Uterus (tissue), 4 donors: Measurements from ENCODE around the gene CCN5. TPM values are rescaled to one million over a fixed set of nuclear protein-coding genes. Genes with fewer than 3 reads are reported as not detected.

Experiments used
- DNase-seq, 2 donors: peaks; one replicate each; pipeline ENCODE4 v3.0.0-alpha.2; 2019 to 2020
- H3K27ac ChIP-seq, 2 donors: fragments of 200-600 bp; sonication (generic); 1 replicate in 1 of 2; 2 replicates in 1 of 2; pipeline ENCODE4 v1.5.1; 2016 to 2018
- H3K27me3 ChIP-seq, 2 donors: fragments of 200-600 bp; sonication (generic); one replicate each; pipeline ENCODE4 v1.5.1; 2018 to 2019; ENCODE audit warnings: control low read depth in 1 of 2
- H3K36me3 ChIP-seq, 2 donors: fragments of 200-600 bp; sonication (generic); one replicate each; pipeline ENCODE4 v1.5.1; 2019; ENCODE audit warnings: control low read depth in 1 of 2
- H3K4me1 ChIP-seq, 2 donors: fragments of 200-600 bp; sonication (generic); one replicate each; pipeline ENCODE4 v1.5.1; 2018 to 2019; ENCODE audit warnings: control low read depth in 1 of 2
- H3K4me3 ChIP-seq, 2 donors: fragments of 200-600 bp; sonication (generic); 1 replicate in 1 of 2; 2 replicates in 1 of 2; pipeline ENCODE4 v1.5.1; 2018 to 2019; ENCODE audit warnings: mild to moderate bottlenecking in 1 of 2
- H3K9me3 ChIP-seq, 2 donors: fragments of 200-600 bp; sonication (generic); one replicate each; pipeline ENCODE4 v1.5.1; 2019; ENCODE audit warnings: control low read depth in 1 of 2
- POLR2A ChIP-seq, 2 donors: fragments of 450-650 bp; IDR thresholded peaks; one replicate each; pipeline ENCODE4 v1.6.1; 2016; ENCODE audit warnings: antibody characterized with exemption in 2 of 2, mild to moderate bottlenecking in 1 of 2, moderate library complexity in 1 of 2
- intact Hi-C: fragments of 100-400 bp; cut with DNase I; formaldehyde crosslinking; loops from one replicate; pipeline ENCODE4 v1.15.1; 2023; ENCODE audit warnings: low total_unique reads
- total RNA-seq, 4 donors: library from RNA; depleted of rRNA in 3 of 4; stranded (reverse); fragments of >200 nt in 3 of 4; gene quantifications; one replicate each; pipeline versions ENCODE4 v1.1.0 to v1.2.4, GENCODE V29; 2014 to 2023
- TF ChIP-seq, protein P1 (sequence below), 4 experiments: fragments of 200-600 bp in 2 of 4; fragments of 450-650 bp in 2 of 4; sonication (generic) in 2 of 4; IDR thresholded peaks; one replicate each; pipeline ENCODE4 v1.5.1; 2016 to 2019; ENCODE audit warnings: antibody characterized with exemption in 4 of 4, mild to moderate bottlenecking in 2 of 4, moderate library complexity in 1 of 4
- donor health status: DM: yes; HTN: yes; CAD: no.

CCN5 gene
- total RNA-seq, 4 donors from 2014 or later = 19.4 to 47.9 (median 29.7) TPM; not detected in 1

DNA sequence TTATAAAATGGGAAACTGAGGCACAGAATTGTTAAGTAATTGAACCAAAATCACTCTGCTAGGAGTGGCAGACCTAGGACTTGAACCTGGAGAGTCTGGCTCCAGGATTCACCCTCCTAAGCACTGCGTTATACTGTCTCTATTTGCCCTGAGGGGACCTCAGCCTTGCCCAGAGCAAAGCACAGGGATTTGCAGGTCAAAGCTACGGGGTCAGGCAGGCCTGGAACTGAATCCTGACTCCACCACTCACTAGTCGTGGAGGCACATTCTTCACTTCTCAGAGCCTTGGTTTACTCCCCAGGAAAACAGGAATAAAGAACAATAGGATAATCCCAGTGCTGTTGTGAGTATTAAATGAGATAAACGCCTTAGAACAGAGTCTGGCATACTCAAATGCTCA, 49.9 kb downstream of the CCN5 start:
- Histone ChIP-seq H3K27ac (no peak overlapping the region), H3K4me3 (no peak overlapping the region), H3K27me3 (no peaks in the 10 kb centered on the region), H3K9me3 (no peaks in the 10 kb centered on the region), H3K36me3 (no peaks in the 10 kb centered on the region), H3K4me1 (no peaks in the 10 kb centered on the region)
- intact Hi-C loops = no loop called here
- DNase-seq = no peak
- no peak for TF ChIP-seq POLR2A (IDR thresholded peaks at IDR 0.05)
- TF ChIP-seq, protein P1, sequence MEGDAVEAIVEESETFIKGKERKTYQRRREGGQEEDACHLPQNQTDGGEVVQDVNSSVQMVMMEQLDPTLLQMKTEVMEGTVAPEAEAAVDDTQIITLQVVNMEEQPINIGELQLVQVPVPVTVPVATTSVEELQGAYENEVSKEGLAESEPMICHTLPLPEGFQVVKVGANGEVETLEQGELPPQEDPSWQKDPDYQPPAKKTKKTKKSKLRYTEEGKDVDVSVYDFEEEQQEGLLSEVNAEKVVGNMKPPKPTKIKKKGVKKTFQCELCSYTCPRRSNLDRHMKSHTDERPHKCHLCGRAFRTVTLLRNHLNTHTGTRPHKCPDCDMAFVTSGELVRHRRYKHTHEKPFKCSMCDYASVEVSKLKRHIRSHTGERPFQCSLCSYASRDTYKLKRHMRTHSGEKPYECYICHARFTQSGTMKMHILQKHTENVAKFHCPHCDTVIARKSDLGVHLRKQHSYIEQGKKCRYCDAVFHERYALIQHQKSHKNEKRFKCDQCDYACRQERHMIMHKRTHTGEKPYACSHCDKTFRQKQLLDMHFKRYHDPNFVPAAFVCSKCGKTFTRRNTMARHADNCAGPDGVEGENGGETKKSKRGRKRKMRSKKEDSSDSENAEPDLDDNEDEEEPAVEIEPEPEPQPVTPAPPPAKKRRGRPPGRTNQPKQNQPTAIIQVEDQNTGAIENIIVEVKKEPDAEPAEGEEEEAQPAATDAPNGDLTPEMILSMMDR (IDR thresholded peaks at IDR 0.05) = no peak

DNA sequence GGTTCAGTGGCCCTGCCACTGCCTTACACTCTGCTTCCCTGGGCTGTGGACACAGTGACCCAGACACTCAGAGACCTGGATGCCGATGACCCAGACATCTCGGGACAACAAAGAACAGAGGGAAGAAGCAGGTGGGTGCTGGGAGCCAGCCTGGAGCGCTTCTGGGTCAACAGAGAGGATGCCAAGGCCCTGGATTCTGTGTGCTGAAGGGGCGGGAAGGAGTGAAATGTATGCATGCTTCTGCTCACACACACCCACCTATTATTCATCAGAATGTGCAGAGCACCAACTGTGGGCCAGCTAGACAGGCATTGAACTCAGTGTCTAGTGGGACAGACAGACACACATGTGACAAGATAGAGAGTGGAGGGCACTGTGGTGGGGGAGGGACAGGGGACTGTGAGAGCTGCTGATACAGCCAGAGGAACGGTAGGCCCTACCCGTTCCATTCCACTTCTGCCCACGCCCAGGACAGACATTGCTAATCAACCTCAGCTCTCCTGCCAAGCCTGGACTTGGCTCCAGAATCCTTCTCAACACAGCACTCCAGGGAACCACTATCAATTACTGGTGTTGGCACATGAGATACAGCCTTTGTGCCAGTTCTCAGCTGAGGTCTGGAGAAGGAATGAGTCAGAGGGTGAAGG, 50.7 kb downstream of the CCN5 start:
- H3K27ac ChIP-seq = no peak overlapping the region
- TF ChIP-seq POLR2A (IDR thresholded peaks at IDR 0.05) = no peak
- TF ChIP-seq, protein P1 (IDR thresholded peaks at IDR 0.05) = no peak

DNA sequence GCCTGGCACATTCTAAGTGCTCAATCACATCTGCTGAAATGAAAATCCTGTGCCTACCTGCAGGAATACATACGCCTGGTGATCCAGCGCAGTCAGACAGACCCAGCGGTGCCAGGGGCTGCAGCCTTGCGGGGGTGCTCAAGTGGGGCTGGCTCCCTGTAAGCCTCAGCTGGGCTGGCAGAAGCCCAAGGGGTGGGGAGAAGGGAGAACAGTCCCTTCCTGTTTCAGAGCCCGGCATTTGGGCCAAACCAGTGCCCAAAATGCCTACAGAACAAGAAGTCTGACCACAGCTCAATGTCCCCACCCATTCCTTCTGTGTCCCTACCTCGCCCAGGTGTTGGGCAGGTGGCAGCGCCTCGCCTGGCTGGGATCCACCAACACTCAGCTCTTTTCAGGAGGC, 53.1 kb downstream of the CCN5 start:
- intact Hi-C loops = no loop called here
- H3K27me3 ChIP-seq = no peaks in the 10 kb centered on the region
- H3K4me3 ChIP-seq = no peak overlapping the region
- H3K4me1 ChIP-seq = no peaks in the 10 kb centered on the region
- no peak for DNase-seq
- H3K9me3 ChIP-seq = no peaks in the 10 kb centered on the region
- no peaks in the 10 kb centered on the region for H3K36me3 ChIP-seq
- H3K27ac ChIP-seq = no peak overlapping the region
- TF ChIP-seq POLR2A (IDR thresholded peaks at IDR 0.05) = no peak
- TF ChIP-seq, protein P1 (IDR thresholded peaks at IDR 0.05) = no peak

More for the DNA sequence above, 50.7 kb downstream of the CCN5 start:
- no peaks in the 10 kb centered on the region for H3K27me3 ChIP-seq
- intact Hi-C loops = no loop called here
- no peak overlapping the region for H3K4me3 ChIP-seq
- no peak for DNase-seq
- no peaks in the 10 kb centered on the region for H3K4me1 ChIP-seq
- no peaks in the 10 kb centered on the region for H3K9me3 ChIP-seq
- H3K36me3 ChIP-seq = no peaks in the 10 kb centered on the region

DNA sequence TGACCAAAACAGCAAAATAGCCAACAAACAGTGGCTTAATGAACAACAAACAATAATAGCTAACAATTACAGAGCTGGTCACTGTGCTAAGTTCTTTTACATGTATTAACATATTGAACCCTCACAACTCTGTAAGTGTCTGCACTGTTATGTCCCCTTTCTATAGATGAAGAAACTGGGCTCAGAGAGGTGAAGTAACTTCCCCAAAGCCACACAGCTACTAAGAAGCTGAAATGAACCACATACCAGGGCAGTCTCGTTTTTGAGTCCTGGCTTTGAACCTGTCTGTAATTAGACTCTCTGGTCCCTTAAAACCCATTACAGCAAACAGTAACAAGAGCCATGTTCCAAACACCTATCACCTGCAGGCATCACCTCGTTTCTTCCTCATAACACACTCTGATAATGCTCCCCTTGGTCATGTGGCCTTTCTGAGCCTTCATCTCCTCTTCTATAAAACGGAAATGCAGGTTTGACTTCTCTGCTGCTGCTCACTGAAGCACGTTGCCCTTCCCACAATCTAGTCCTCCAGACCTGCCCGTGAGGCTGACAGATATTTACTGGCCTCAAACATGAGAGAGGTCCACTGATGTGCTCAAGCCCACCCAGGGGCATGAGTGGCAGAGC, 53.8 kb downstream of the CCN5 start:
- DNase-seq = no peak
- Histone ChIP-seq H3K27ac (no peak overlapping the region), H3K9me3 (no peaks in the 10 kb centered on the region), H3K4me1 (no peaks in the 10 kb centered on the region), H3K36me3 (no peaks in the 10 kb centered on the region), H3K27me3 (no peaks in the 10 kb centered on the region), H3K4me3 (no peak overlapping the region)
- intact Hi-C loops = no loop called here
- TF ChIP-seq, protein P1 (IDR thresholded peaks at IDR 0.05) = no peak
- TF ChIP-seq POLR2A (IDR thresholded peaks at IDR 0.05) = no peak

DNA sequence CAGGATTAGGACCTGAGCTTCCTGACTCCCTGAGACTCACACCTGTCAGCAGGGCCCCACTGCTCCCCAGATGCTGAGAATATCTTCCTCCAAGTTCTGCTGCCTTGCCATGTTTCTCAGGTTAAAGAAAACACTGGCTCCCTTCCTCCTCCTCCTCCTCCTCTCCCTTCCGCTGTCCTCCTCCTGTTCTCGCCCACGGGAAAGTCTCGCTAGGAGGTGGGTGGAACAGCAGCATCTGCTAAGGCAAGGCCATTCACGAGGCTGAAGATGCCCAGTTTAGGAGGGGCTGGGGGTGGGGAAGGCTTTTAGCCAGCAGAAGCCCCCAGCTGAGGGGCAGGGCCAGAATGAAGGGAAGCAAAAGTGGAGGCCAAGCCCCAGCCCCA, 54.3 kb downstream of the CCN5 start:
- no peak overlapping the region for H3K27ac ChIP-seq
- no peaks in the 10 kb centered on the region for H3K9me3 ChIP-seq
- no peak for DNase-seq
- H3K27me3 ChIP-seq = no peaks in the 10 kb centered on the region
- intact Hi-C loops = no loop called here
- TF ChIP-seq, protein P1 (IDR thresholded peaks at IDR 0.05) = no peak
- no peak for TF ChIP-seq POLR2A (IDR thresholded peaks at IDR 0.05)
- H3K4me3 ChIP-seq = no peak overlapping the region
- H3K4me1 ChIP-seq = no peaks in the 10 kb centered on the region
- no peaks in the 10 kb centered on the region for H3K36me3 ChIP-seq
